Esophagus muscularis mucosa (tissue), 4 donors: ENCODE data around the gene CHAF1A. TPM values are rescaled to one million over a fixed set of nuclear protein-coding genes. Genes with fewer than 3 reads are reported as not detected.

Experiments used
- DNase-seq: peaks from one replicate; pipeline ENCODE4 v3.0.0-alpha.2; 2017; ENCODE audit errors: extremely low spot score
- H3K27ac ChIP-seq, 4 donors: fragments of 200-600 bp; sonication (generic); replicated peaks in 1 of 4; 1 replicate in 3 of 4; 2 replicates in 1 of 4; pipeline ENCODE4 v1.5.1; 2016 to 2019; ENCODE audit warnings: mild to moderate bottlenecking in 1 of 4
- H3K27me3 ChIP-seq, 4 donors: fragments of 200-600 bp; sonication (generic); one replicate each; pipeline versions ENCODE4 v1.5.1 to v1.6.0; 2016 to 2019
- H3K36me3 ChIP-seq, 4 donors: fragments of 200-600 bp; sonication (generic); one replicate each; pipeline ENCODE4 v1.5.1; 2016 to 2019
- H3K4me1 ChIP-seq, 4 donors: fragments of 200-600 bp; sonication (generic); one replicate each; pipeline ENCODE4 v1.5.1; 2016 to 2019
- H3K4me3 ChIP-seq, 4 donors: fragments of 200-600 bp; sonication (generic); 1 replicate in 2 of 4; 2 replicates in 2 of 4; pipeline ENCODE4 v1.5.1; 2016 to 2019; ENCODE audit warnings: mild to moderate bottlenecking in 4 of 4, moderate library complexity in 1 of 4
- H3K9me3 ChIP-seq, 4 donors: fragments of 200-600 bp; sonication (generic); 1 replicate in 3 of 4; 2 replicates in 1 of 4; pipeline ENCODE4 v1.5.1; 2016 to 2019
- EP300 ChIP-seq: sonication (generic); formaldehyde crosslinking; IDR thresholded peaks from one replicate; pipeline ENCODE4 v1.6.1; 2017; ENCODE audit warnings: antibody characterized with exemption
- POLR2A ChIP-seq: fragments of 450-650 bp; IDR thresholded peaks from one replicate; pipeline ENCODE4 v1.6.1; 2017; ENCODE audit warnings: antibody characterized with exemption, moderate library complexity, mild to moderate bottlenecking, low read depth
- POLR2AphosphoS5 ChIP-seq, 2 donors: sonication (generic); formaldehyde crosslinking; IDR thresholded peaks; one replicate each; pipeline ENCODE4 v1.6.1; 2017; ENCODE audit warnings: antibody characterized with exemption in 2 of 2
- WGBS: methylation state at CpG from one replicate; pipeline ENCODE4 v1.1.5; 2018; 5-methylcytosine and 5-hydroxymethylcytosine counted together
- intact Hi-C: fragments of 100-400 bp; cut with DNase I; formaldehyde crosslinking; loops from one replicate; pipeline ENCODE4 v1.15.1; 2023
- total RNA-seq, 4 donors: library from RNA; depleted of rRNA; stranded (reverse); fragments of >200 nt; gene quantifications; one replicate each; pipeline versions ENCODE4 v1.1.0 to v1.2.1, GENCODE V29; 2016
- TF ChIP-seq, protein P1 (sequence below), 3 experiments: fragments of 200-600 bp in 2 of 3; fragments of 450-650 bp in 1 of 3; sonication (generic) in 2 of 3; IDR thresholded peaks; one replicate each; pipeline ENCODE4 v1.5.1; 2017 to 2019; ENCODE audit warnings: antibody characterized with exemption in 3 of 3, mild to moderate bottlenecking in 2 of 3, moderate library complexity in 1 of 3

CHAF1A gene, protein sequence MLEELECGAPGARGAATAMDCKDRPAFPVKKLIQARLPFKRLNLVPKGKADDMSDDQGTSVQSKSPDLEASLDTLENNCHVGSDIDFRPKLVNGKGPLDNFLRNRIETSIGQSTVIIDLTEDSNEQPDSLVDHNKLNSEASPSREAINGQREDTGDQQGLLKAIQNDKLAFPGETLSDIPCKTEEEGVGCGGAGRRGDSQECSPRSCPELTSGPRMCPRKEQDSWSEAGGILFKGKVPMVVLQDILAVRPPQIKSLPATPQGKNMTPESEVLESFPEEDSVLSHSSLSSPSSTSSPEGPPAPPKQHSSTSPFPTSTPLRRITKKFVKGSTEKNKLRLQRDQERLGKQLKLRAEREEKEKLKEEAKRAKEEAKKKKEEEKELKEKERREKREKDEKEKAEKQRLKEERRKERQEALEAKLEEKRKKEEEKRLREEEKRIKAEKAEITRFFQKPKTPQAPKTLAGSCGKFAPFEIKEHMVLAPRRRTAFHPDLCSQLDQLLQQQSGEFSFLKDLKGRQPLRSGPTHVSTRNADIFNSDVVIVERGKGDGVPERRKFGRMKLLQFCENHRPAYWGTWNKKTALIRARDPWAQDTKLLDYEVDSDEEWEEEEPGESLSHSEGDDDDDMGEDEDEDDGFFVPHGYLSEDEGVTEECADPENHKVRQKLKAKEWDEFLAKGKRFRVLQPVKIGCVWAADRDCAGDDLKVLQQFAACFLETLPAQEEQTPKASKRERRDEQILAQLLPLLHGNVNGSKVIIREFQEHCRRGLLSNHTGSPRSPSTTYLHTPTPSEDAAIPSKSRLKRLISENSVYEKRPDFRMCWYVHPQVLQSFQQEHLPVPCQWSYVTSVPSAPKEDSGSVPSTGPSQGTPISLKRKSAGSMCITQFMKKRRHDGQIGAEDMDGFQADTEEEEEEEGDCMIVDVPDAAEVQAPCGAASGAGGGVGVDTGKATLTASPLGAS
- 10 to 100 TPM in 1 of 4 donors, 1 to 10 TPM in 3; 4.6 to 14.6 (median 7.6) TPM for total RNA-seq

DNA sequence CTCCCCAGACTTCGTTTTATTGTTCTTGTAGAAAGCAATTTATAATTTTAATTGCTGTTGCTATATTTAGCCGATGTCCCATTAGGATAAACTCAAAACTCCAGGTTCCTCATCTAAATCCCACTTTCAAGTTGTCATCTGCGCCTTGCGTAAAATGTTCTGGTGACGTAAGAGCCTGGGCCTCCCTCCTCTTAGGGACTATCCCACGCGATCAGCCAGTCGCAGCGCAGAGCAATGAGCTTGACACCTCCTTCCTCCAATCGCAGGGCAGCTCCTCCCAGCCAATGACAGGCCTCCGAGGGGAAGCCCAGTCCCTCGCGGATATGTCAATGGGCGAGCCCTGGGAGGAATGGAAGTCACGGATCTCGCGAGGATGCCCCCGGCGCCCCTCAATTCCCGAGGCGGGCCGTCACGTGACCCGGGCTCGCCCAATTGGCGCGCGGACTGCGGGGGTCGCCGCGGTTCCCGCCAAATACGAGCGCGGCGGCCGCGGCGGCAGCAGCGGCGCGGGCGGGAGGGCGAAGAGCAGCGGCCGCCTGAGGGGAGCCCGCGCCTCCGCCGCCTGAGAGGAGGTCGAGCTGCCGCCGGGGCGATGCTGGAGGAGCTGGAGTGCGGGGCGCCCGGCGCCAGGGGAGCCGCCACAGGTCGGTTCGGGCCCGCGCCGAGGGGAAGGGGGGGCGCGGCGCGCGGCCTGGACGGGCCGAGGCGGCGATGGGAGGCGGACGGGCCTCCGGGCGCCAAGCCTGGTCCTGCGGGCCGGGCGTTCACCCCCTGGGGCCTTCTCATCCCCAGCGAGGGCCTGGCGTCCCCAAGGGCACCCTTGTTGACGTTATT, at the start of gene CHAF1A:
CHAF1A (plus strand) TSS at position 470 of the 834 bp plus-strand sequence; CDS start at position 593, 123 bp downstream.
- WGBS, result under 1% methylated on average over 34 of the region's 84 CpGs
- H3K27ac ChIP-seq, result peak within 1 kb of the TSS; percentile 87 to 94 (median 92)
- H3K36me3 ChIP-seq, result peaks cover 0 to 3% (median under 1%) of the 10 kb centered on the region in 4 donors
- no peaks in the 10 kb centered on the region for H3K9me3 ChIP-seq
- intact Hi-C loops, result no loop called here
- H3K4me3 ChIP-seq, result peak within 1 kb of the TSS; percentile 78 to 98 (median 88)
- peaks cover 41 to 52% (median 48%) of the 10 kb centered on the region in 4 donors for H3K4me1 ChIP-seq
- H3K27me3 ChIP-seq, result no peaks in the 10 kb centered on the region
- TF ChIP-seq POLR2A (no peak), POLR2AphosphoS5 (IDR thresholded peaks at IDR 0.05) (peak; percentile 91 to 92), EP300 (no peak)
- TF ChIP-seq, protein P1, sequence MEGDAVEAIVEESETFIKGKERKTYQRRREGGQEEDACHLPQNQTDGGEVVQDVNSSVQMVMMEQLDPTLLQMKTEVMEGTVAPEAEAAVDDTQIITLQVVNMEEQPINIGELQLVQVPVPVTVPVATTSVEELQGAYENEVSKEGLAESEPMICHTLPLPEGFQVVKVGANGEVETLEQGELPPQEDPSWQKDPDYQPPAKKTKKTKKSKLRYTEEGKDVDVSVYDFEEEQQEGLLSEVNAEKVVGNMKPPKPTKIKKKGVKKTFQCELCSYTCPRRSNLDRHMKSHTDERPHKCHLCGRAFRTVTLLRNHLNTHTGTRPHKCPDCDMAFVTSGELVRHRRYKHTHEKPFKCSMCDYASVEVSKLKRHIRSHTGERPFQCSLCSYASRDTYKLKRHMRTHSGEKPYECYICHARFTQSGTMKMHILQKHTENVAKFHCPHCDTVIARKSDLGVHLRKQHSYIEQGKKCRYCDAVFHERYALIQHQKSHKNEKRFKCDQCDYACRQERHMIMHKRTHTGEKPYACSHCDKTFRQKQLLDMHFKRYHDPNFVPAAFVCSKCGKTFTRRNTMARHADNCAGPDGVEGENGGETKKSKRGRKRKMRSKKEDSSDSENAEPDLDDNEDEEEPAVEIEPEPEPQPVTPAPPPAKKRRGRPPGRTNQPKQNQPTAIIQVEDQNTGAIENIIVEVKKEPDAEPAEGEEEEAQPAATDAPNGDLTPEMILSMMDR (IDR thresholded peaks at IDR 0.05), result peak in 1 of 3 experiments; percentile 42
- DNase-seq, result peak; percentile 100

DNA sequence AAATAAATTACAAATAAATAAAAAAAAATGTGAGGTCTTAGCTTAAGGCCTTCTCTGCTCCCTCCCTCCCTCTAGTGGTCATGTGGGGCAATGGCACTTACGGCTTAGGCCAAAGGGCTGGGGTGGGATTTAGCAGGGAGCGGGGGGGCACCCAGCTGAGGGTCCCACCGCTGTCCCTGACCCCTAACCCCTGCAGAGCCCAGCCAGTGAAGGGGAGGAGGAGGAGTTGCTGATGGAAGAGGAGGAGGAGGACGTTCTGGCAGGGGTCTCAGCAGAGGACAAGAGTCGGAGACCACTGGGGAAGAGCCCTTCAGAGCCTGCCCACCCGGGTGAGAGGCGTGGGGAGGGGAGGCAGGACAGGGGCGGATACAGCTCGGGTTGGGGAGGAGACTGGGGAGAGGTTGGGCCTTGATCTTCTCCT, 49.7 kb upstream of the CHAF1A start:
- 42% methylated on average over 8 of the region's 9 CpGs for WGBS
- Histone ChIP-seq H3K36me3 (peaks cover 0 to 42% (median 20%) of the 10 kb centered on the region in 4 donors), H3K27me3 (no peaks in the 10 kb centered on the region), H3K27ac (peak overlapping the region in 1 of 4 donors; percentile 1), H3K4me3 (no peak overlapping the region), H3K9me3 (no peaks in the 10 kb centered on the region), H3K4me1 (peaks cover 0 to 5% (median 0%) of the 10 kb centered on the region in 4 donors)
- intact Hi-C loops, result loop anchor here (2.0 kb wide), 1 partner anchor 86 kb away; no protein-coding TSS in a partner anchor
- no peak for DNase-seq
- TF ChIP-seq, protein P1 (IDR thresholded peaks at IDR 0.05), result peak; percentile 40 to 94 (median 60)
- no peak for TF ChIP-seq POLR2A

DNA sequence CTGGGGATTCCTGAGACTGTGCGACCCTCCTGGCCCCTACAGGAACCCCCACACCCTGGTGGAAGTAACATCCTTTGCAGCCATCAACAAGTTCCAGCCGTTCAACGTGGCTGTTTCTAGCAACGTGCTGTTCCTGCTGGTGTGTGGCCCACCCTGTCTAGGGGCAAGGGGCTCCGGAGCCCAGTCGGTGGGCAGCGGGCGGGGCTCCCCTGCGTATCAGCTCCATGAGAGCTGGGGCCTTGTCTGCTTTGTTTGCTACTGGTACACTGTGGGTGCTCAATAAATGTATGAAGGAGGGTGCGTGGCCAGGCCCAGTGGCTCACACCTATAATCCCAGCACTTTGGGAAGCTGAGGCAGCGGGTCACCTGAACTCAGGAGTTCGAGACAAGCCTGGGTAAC, 48.2 kb upstream of the CHAF1A start:
- H3K4me3 ChIP-seq, result no peak overlapping the region
- DNase-seq, result no peak
- no peaks in the 10 kb centered on the region for H3K27me3 ChIP-seq
- H3K27ac ChIP-seq, result no peak overlapping the region
- H3K36me3 ChIP-seq, result peaks cover under 1 to 45% (median 25%) of the 10 kb centered on the region in 4 donors
- WGBS, result 100% methylated on average over 4 of the region's 12 CpGs
- H3K4me1 ChIP-seq, result peaks cover 0 to 5% (median 0%) of the 10 kb centered on the region in 4 donors
- no peaks in the 10 kb centered on the region for H3K9me3 ChIP-seq
- TF ChIP-seq EP300 (no peak), POLR2AphosphoS5 (IDR thresholded peaks at IDR 0.05) (no peak), POLR2A (no peak)
- TF ChIP-seq, protein P1 (IDR thresholded peaks at IDR 0.05), result no peak
- intact Hi-C loops, result no loop called here

DNA sequence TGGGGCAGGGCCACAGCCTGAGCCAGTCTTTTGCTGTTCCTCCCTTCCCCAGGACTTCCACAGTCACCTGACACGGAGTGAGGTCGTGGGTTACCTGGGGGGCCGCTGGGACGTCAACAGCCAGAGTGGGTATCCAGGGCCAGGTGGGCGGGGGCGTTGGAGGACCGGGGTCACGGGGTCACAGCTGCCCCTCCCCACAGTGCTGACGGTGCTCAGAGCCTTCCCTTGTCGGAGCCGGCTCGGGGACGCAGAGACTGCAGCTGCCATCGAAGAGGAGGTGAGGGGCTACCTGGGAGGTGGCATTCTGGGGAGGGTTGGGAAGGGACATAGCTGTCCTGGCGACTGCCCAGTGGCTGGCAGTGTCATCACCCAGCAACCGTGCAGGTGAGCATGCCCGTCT, 47.5 kb upstream of the CHAF1A start:
- H3K27ac ChIP-seq, result no peak overlapping the region
- H3K36me3 ChIP-seq, result peaks cover 6 to 51% (median 31%) of the 10 kb centered on the region in 4 donors
- intact Hi-C loops, result no loop called here
- no peak for DNase-seq
- H3K27me3 ChIP-seq, result no peaks in the 10 kb centered on the region
- H3K4me3 ChIP-seq, result no peak overlapping the region
- H3K4me1 ChIP-seq, result peaks cover 0 to 10% (median 2%) of the 10 kb centered on the region in 4 donors
- WGBS, result 83% methylated on average over 13 of the region's 17 CpGs
- TF ChIP-seq POLR2A (no peak), POLR2AphosphoS5 (IDR thresholded peaks at IDR 0.05) (no peak), EP300 (no peak)
- TF ChIP-seq, protein P1 (IDR thresholded peaks at IDR 0.05), result no peak
- H3K9me3 ChIP-seq, result no peaks in the 10 kb centered on the region
